ENCODE measurements around the gene SLC22A4.

Gene SLC22A4
- 0.72 to 1.0 reads per million in 2 donors for total RNA-seq

- peak; percentile 60 for DNase-seq
Observed at GRCh38 chr5:132293992-132294727, at the start of gene SLC22A4. TSS of gene SLC22A4 (plus strand) at chr5:132294394. CDS start at chr5:132294617, 223 bp downstream.

GRCh38 chr5:132245593-132245992, 48.6 kb upstream of the SLC22A4 start:
- no peak for DNase-seq

- no peak for DNase-seq
Observed at GRCh38 chr5:132246806-132247205, 47.4 kb upstream of the SLC22A4 start.

DNA sequence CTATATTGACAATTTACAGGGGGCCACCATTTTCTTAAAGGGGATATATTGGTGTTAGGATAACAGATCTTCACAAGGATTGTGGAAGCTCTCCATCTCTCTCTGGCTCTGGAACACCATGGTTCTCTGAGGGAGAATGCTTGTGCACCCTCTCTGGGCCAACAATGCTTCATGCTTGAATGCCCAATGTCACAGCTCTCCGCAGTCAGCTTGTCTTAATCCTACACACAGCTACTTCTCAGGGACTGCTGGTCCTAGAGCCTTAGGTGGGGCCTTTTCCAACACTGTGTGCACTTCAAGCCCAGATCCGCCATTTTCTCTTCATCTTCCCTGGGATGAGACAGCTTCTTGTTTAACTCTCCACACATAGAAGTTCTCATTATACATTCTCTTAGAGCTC, 43.6 kb upstream of the SLC22A4 start:
- DNase-seq = no peak

GRCh38 chr5:132251220-132251725, 42.9 kb upstream of the SLC22A4 start:
- DNase-seq = no peak

DNA sequence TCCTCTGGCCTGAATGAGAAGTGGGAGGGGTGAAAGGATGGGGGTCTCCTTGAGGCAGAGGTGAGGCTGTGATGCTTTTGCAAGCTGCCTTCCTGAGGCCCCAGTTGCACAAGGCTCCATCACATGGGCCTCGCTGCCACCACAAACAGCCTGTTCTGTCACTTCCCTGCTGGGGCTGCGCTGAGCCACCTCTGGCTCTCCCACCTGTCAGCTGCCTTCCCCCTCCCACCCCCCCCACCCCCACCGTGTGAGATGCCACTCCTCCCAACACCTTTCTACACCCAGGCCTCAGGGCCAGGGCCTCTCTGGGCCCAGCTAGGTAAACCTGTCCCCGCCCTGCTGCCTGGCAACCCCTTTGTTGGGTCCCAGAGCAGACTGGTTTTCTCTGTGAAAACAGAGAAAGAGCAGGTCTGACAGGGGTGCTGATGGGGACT, 41.2 kb upstream of the SLC22A4 start:
- no peak for DNase-seq

DNA sequence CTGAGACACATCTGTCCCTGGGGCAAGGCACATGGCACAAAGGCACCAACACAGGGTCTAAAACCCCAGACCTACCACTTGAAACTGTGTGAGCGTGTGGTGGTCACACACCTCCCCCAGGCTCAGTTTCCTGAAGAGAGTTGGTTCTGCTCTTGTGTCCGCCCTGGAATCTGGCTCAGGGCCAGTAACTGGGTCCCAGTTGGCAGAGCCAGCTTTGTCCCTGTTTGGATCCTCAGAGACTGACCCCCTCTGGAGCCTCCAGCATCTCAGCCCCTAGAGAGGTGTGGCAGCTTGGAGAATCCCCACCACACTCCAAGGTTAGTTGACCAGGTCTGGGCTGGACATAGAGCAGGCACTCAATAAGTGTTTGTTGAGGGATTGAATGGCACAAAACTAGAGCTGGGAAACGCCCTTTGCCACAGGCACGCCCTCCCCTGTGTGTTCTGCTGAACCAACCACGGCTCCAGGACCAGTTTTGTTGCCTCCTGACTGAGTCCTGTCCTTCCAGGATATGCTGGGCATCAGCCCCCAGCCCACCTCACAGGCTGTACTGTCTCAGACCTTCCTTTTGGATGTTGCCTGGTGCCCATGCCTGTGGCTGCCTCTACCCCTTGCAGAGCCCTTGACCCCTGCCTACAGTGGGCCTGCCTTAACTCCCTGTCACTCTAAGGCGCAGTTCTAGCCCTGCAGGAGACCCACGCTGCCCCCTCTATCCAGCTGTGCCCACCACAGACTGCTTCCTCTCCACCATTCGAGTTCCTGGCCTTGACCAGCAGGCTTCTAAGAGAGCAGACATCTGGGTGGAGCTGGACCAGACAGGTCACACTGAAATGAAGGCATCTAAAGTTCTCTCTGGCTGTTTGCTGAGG, 40.5 kb upstream of the SLC22A4 start:
- no peak for DNase-seq

- DNase-seq = no peak
Observed at GRCh38 chr5:132254321-132254977, 39.7 kb upstream of the SLC22A4 start.

GRCh38 chr5:132256086-132256782, 38.0 kb upstream of the SLC22A4 start:
- no peak for DNase-seq

GRCh38 chr5:132256783-132257130, 37.4 kb upstream of the SLC22A4 start:
- no peak for DNase-seq

DNA sequence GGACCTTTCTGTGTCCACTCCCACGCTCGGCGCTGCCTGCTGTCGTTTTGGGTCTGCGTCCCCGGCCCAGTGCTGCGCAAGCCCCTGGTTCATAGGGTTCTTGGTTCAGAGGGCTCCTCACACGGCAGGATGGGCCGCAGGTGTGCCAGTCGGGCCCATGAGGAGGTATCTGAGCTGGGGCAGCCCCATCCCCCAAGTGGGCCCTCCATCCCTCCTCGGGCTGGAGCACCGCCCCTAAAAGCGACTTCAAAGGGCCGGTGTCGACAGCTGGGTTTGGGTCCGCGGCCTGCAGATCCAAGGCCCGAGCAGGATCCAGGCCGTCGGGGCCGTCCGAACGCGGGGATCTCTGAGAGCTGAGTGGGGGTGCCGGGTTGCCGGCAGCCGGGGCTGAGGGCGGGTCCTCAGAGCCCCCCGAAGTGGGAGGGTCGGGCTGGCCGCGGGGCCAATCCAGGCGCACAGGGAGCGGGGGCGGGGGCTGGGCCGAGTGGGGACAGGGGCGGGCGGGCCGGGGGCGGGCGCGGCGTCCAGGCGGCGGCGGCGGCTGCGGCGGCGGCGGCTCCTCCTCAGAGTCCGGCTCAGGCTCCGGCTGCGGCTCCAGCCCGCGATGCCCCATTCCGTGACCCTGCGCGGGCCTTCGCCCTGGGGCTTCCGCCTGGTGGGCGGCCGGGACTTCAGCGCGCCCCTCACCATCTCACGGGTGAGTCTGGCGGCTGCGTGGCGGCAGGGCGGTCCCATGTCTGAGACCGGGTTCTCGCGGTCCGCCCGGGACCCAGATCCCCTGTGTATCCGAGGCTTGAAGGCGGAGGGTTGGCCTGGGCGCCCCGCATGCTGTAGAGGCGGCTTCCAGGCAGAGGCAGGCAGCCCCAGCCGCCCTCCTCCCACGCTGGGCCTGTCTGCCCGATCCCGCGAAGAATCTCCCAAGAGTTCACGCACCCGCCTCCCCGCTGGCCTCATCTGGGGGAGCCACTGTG, 36.8 kb upstream of the SLC22A4 start, which contains the start of gene PDLIM4:
PDLIM4 (plus strand) TSS at position 566 of the 971 bp plus-strand sequence; CDS start at position 605, 39 bp downstream.
- no peak for DNase-seq

GRCh38 chr5:132258102-132259068, 35.8 kb upstream of the SLC22A4 start:
- no peak for DNase-seq

DNA sequence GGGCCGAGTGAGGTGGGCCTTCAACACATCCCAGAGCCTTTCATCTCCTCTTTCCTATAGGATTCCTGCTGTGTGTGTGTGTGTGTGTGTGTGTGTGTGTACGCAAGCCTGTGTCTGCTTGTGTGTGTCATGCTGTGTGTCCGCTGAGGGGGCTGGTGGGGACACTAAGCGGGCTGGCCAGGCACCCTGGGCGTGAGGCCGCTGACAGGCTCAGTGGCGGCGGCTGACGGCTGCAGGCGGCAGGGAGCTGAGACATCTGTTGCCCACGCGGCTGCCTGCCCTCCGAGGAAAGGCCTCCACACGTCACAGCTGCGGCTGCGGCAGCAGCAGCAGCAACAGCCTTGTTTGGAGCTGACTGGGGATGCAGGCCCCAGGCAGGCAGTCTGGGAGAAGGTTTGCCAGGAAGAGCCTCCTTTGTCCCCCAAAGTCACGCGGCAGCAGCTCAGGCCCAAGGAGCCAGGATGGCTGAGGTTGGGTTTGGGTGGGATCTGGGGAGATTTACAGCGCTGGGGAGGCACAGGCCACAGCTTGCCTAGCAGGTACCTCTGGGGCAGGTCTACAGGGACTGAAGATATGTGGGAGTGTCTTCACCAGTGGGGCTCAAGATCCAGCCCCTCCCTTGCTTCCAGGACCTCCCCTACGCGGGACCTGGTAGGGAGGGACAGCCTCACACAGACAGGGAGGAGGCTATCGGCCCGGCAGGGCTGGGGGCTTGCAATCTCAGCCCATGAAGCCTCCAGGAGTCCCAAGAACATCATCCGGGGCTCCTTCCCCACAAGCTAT, 34.9 kb upstream of the SLC22A4 start:
- no peak for DNase-seq

GRCh38 chr5:132260051-132260450, 34.1 kb upstream of the SLC22A4 start:
- no peak for DNase-seq

- DNase-seq = no peak
Observed at GRCh38 chr5:132260714-132261551, 33.3 kb upstream of the SLC22A4 start.

GRCh38 chr5:132261881-132262845, 32.0 kb upstream of the SLC22A4 start:
- DNase-seq = no peak

Data from T-helper 9 cell (primary cell).